Measurements from ENCODE around the gene TXNRD2.

- TF ChIP-seq, protein P1, sequence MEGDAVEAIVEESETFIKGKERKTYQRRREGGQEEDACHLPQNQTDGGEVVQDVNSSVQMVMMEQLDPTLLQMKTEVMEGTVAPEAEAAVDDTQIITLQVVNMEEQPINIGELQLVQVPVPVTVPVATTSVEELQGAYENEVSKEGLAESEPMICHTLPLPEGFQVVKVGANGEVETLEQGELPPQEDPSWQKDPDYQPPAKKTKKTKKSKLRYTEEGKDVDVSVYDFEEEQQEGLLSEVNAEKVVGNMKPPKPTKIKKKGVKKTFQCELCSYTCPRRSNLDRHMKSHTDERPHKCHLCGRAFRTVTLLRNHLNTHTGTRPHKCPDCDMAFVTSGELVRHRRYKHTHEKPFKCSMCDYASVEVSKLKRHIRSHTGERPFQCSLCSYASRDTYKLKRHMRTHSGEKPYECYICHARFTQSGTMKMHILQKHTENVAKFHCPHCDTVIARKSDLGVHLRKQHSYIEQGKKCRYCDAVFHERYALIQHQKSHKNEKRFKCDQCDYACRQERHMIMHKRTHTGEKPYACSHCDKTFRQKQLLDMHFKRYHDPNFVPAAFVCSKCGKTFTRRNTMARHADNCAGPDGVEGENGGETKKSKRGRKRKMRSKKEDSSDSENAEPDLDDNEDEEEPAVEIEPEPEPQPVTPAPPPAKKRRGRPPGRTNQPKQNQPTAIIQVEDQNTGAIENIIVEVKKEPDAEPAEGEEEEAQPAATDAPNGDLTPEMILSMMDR (IDR thresholded peaks at IDR 0.05): no peak
- TF ChIP-seq POLR2A (IDR thresholded peaks at IDR 0.05) (no peak), EP300 (IDR thresholded peaks at IDR 0.05) (no peak), POLR2AphosphoS5 (IDR thresholded peaks at IDR 0.05) (peak; percentile 30)
These were observed 42.7 kb upstream of the TXNRD2 start for GRCh38 chr22:19984201-19984753.
